Measurements from ENCODE around the gene EBI3. TPM values are rescaled to one million over a fixed set of nuclear protein-coding genes. Genes with fewer than 3 reads are reported as not detected.
"Not testable (repeated sequence)": the region's sequence is repeated elsewhere in the genome, so short reads cannot be mapped to it uniquely, and the experiment has no call there.

EBI3 gene
- total and polyA plus RNA-seq, 12 donors = 0.44 to 18.0 (median 6.2) TPM

GRCh38 chr19:4228765-4229178 lies 551 bp upstream of the EBI3 start:
- H3K4me3 ChIP-seq = no peak overlapping the region
- intact Hi-C loops (cut with DNase I) = no loop called here
- TF ChIP-seq POLR2A (IDR thresholded peaks at IDR 0.05) = no peak
- TF ChIP-seq CTCF (IDR thresholded peaks at IDR 0.05) = no peak
- peaks cover 11% of the 10 kb centered on the region for H3K27me3 ChIP-seq
- WGBS, 4 donors = 51 to 59% (median 53%) methylated on average over 2 of the region's 2 CpGs
- no peaks in the 10 kb centered on the region for H3K4me1 ChIP-seq (replicated peaks in 1 of 2)
- DNase-seq = no peak
- no peak overlapping the region for H3K27ac ChIP-seq
- H3K9me3 ChIP-seq (replicated peaks in 1 of 3) = no peaks in the 10 kb centered on the region
- H3K36me3 ChIP-seq (replicated peaks in 1 of 2) = no peaks in the 10 kb centered on the region

GRCh38 chr19:4230237-4230636 lies 914 bp downstream of the EBI3 start:
- H3K4me3 ChIP-seq; intact Hi-C loops (cut with DNase I); H3K36me3 ChIP-seq (replicated peaks in 1 of 2); DNase-seq; H3K27ac ChIP-seq; H3K4me1 ChIP-seq (replicated peaks in 1 of 2); H3K9me3 ChIP-seq (replicated peaks in 1 of 3): not testable (repeated sequence)
- WGBS, 4 donors = 79 to 90% (median 84%) methylated on average over 5 to 6 of the region's 6 CpGs
- H3K27me3 ChIP-seq = peaks cover 11% of the 10 kb centered on the region

GRCh38 chr19:4231521-4231920 lies 2.2 kb downstream of the EBI3 start:
- H3K27ac ChIP-seq; H3K9me3 ChIP-seq (replicated peaks in 1 of 3); DNase-seq; intact Hi-C loops (cut with DNase I); H3K36me3 ChIP-seq (replicated peaks in 1 of 2); H3K4me1 ChIP-seq (replicated peaks in 1 of 2); H3K4me3 ChIP-seq: not testable (repeated sequence)
- H3K27me3 ChIP-seq = peaks cover 11% of the 10 kb centered on the region
- 78 to 88% (median 83%) methylated on average over 4 to 6 of the region's 6 CpGs for WGBS, 4 donors

- peaks cover 11% of the 10 kb centered on the region for H3K27me3 ChIP-seq
- H3K36me3 ChIP-seq (replicated peaks in 1 of 2); H3K4me3 ChIP-seq; H3K27ac ChIP-seq; H3K9me3 ChIP-seq (replicated peaks in 1 of 3); DNase-seq; intact Hi-C loops (cut with DNase I); H3K4me1 ChIP-seq (replicated peaks in 1 of 2): not testable (repeated sequence)
- WGBS, 4 donors = 74 to 87% (median 80%) methylated on average over 4 to 5 of the region's 5 CpGs
Measured at GRCh38 chr19:4232139-4232538, 2.8 kb downstream of the EBI3 start.

GRCh38 chr19:4232614-4233281 lies 3.4 kb downstream of the EBI3 start:
- Histone ChIP-seq H3K4me3 (no peak overlapping the region), H3K27ac (no peak overlapping the region), H3K4me1 (replicated peaks in 1 of 2) (no peaks in the 10 kb centered on the region), H3K27me3 (peaks cover 11% of the 10 kb centered on the region), H3K36me3 (replicated peaks in 1 of 2) (no peaks in the 10 kb centered on the region), H3K9me3 (replicated peaks in 1 of 3) (no peaks in the 10 kb centered on the region)
- intact Hi-C loops (cut with DNase I) = no loop called here
- DNase-seq = no peak
- TF ChIP-seq CTCF (IDR thresholded peaks at IDR 0.05) = no peak
- no peak for TF ChIP-seq POLR2A (IDR thresholded peaks at IDR 0.05)
- WGBS, 4 donors = 35 to 55% (median 38%) methylated on average over 3 to 21 of the region's 21 CpGs

- Histone ChIP-seq H3K36me3 (replicated peaks in 1 of 2) (no peaks in the 10 kb centered on the region), H3K9me3 (replicated peaks in 1 of 3) (no peaks in the 10 kb centered on the region), H3K4me3 (no peak overlapping the region), H3K27ac (no peak overlapping the region), H3K27me3 (peaks cover 8% of the 10 kb centered on the region), H3K4me1 (replicated peaks in 1 of 2) (no peaks in the 10 kb centered on the region)
- TF ChIP-seq POLR2A (IDR thresholded peaks at IDR 0.05) = no peak
- TF ChIP-seq CTCF (IDR thresholded peaks at IDR 0.05) = peak; percentile 24 to 60 (median 50)
- WGBS, 4 donors = 21 to 27% (median 25%) methylated on average over 8 to 11 of the region's 11 CpGs
- DNase-seq = peak in 6 of 7 donors; percentile 37 to 68 (median 48)
- intact Hi-C loops (cut with DNase I) = no loop called here
Measured at GRCh38 chr19:4233282-4233853, 4.0 kb downstream of the EBI3 start.

Data from adrenal gland (tissue), 12 donors.